OCI-LY1 (cell line): ENCODE data around the gene SRRD.
A peak's percentile ranks its signal among the peaks of the same experiment; 100 is the strongest.
"Not testable (repeated sequence)": the region's sequence is repeated elsewhere in the genome, so short reads cannot be mapped to it uniquely, and the experiment has no call there.

ENCODE experiments used
- H2AFZ ChIP-seq: fragments of 200-600 bp; sonication (generic), shearing (Covaris generic); 2 replicates; pipeline ENCODE4 v1.6.0; 2014; ENCODE audit warnings: antibody characterized with exemption, mild to moderate bottlenecking, low read length
- H3F3A ChIP-seq: fragments of 200-600 bp; sonication (generic), shearing (Covaris generic); 2 replicates; pipeline ENCODE4 v1.6.0; 2014; ENCODE audit warnings: mild to moderate bottlenecking, antibody characterized with exemption, low read length, moderate library complexity; ENCODE audit not compliant: insufficient read depth
- H3K27ac ChIP-seq: fragments of 200-600 bp; sonication (generic); 2 replicates; pipeline ENCODE4 v1.5.1; 2014; ENCODE audit warnings: low read length, mixed run types, mild to moderate bottlenecking, low read depth; ENCODE audit not compliant: poor library complexity, severe bottlenecking
- H3K27me3 ChIP-seq: fragments of 200-600 bp; sonication (generic); 2 replicates; pipeline ENCODE4 v1.6.0; 2014; ENCODE audit warnings: antibody characterized with exemption, mild to moderate bottlenecking, low read length, moderate library complexity; ENCODE audit not compliant: insufficient read depth
- H3K36me3 ChIP-seq: fragments of 200-600 bp; sonication (generic); 2 replicates; pipeline ENCODE4 v1.6.1; 2014; ENCODE audit warnings: mild to moderate bottlenecking, antibody characterized with exemption, low read length, moderate library complexity, mixed read lengths; ENCODE audit not compliant: insufficient read depth
- H3K4me1 ChIP-seq: fragments of 200-600 bp; sonication (generic); 2 replicates; pipeline ENCODE4 v1.5.1; 2014; ENCODE audit warnings: mild to moderate bottlenecking, low read length, moderate library complexity; ENCODE audit not compliant: insufficient read depth, severe bottlenecking
- H3K4me2 ChIP-seq: fragments of 200-600 bp; sonication (generic), shearing (Covaris generic); 2 replicates; pipeline ENCODE4 v1.6.1; 2014; ENCODE audit warnings: low read length
- H3K4me3 ChIP-seq: fragments of 200-600 bp; sonication (generic); 2 replicates; pipeline ENCODE4 v1.5.1; 2014; ENCODE audit warnings: low read length, low read depth, mild to moderate bottlenecking, mixed read lengths; ENCODE audit not compliant: poor library complexity, severe bottlenecking
- H3K79me2 ChIP-seq: fragments of 200-600 bp; shearing (Covaris generic); 2 replicates; pipeline ENCODE4 v1.6.1; 2016; ENCODE audit warnings: mixed run types, low read length, mixed read lengths; ENCODE audit not compliant: insufficient read depth
- H3K9ac ChIP-seq: fragments of 200-600 bp; sonication (generic), shearing (Covaris generic); 2 replicates; pipeline ENCODE4 v1.6.1; 2014; ENCODE audit warnings: mild to moderate bottlenecking, low read length, mixed read lengths
- H3K9me2 ChIP-seq: fragments of 200-600 bp; sonication (generic), shearing (Covaris generic); 2 replicates; pipeline ENCODE4 v1.6.1; 2014; ENCODE audit warnings: low read depth, mild to moderate bottlenecking, low read length, mixed read lengths
- H3K9me3 ChIP-seq: fragments of 200-600 bp; shearing (Covaris generic); 2 replicates; pipeline ENCODE4 v1.6.1; 2014; ENCODE audit warnings: low read length, mixed read lengths
- H4K20me1 ChIP-seq: fragments of 200-600 bp; sonication (generic), shearing (Covaris generic); 2 replicates; pipeline ENCODE4 v1.6.0; 2016; ENCODE audit warnings: mild to moderate bottlenecking, low read length; ENCODE audit not compliant: insufficient read depth
- CTCF ChIP-seq: fragments of 200-600 bp; sonication (generic), shearing (Covaris generic); IDR thresholded peaks from 2 replicates; pipeline ENCODE4 v1.5.1; 2017; ENCODE audit warnings: mild to moderate bottlenecking, antibody characterized with exemption, low read length, moderate library complexity, mixed read lengths
- EZH2 ChIP-seq: fragments of 200-600 bp; sonication (generic), shearing (Covaris generic); IDR thresholded peaks from 2 replicates; pipeline ENCODE4 v1.8.0; 2017; ENCODE audit warnings: borderline replicate concordance, mixed run types, mild to moderate bottlenecking, antibody characterized with exemption, low read length, moderate library complexity, mixed read lengths

The SRRD gene

GRCh38 chr22:26525946-26526564 lies 42.4 kb downstream of the SRRD start:
- Histone ChIP-seq H3K27ac (no peak overlapping the region), H3K4me2 (no peak overlapping the region), H4K20me1 (no peaks in the 10 kb centered on the region), H3K9me2 (no peaks in the 10 kb centered on the region), H3K36me3 (peaks cover 73% of the 10 kb centered on the region), H3F3A (no peaks in the 10 kb centered on the region), H3K4me1 (peaks cover 25% of the 10 kb centered on the region), H3K9ac (no peak overlapping the region), H3K4me3 (no peak overlapping the region), H3K79me2 (no peaks in the 10 kb centered on the region), H2AFZ (no peak overlapping the region), H3K9me3 (no peaks in the 10 kb centered on the region), H3K27me3 (no peaks in the 10 kb centered on the region)
- TF ChIP-seq EZH2 (no peak), CTCF (no peak)

DNA sequence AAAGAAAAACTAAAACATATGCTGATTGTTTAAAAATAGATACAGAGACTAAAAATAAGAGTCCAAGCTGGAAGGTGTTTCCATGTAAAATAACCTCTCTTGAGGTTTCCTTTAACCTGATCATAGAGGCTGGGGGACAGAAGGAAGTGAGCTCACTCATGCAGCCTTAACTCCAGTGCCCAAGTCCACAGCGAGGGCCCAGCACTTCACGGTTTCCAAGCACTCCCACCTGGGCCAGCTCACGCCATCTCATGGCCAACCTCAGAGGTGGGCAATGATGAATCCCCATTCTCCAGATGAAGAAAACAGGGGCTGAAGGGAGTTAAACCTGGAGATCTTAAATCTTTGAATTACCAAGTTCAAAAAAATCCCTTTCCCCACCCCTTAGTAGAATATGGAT lies 43.5 kb downstream of the SRRD start:
- peak overlapping the region; percentile 53 for H3K27ac ChIP-seq
- H3K36me3 ChIP-seq: peaks cover 77% of the 10 kb centered on the region
- no peaks in the 10 kb centered on the region for H3K9me3 ChIP-seq
- H3K9ac ChIP-seq: no peak overlapping the region
- no peak overlapping the region for H2AFZ ChIP-seq
- no peaks in the 10 kb centered on the region for H3F3A ChIP-seq
- no peaks in the 10 kb centered on the region for H4K20me1 ChIP-seq
- no peak overlapping the region for H3K4me3 ChIP-seq
- no peaks in the 10 kb centered on the region for H3K27me3 ChIP-seq
- H3K4me2 ChIP-seq: no peak overlapping the region
- peaks cover 25% of the 10 kb centered on the region for H3K4me1 ChIP-seq
- TF ChIP-seq EZH2: no peak
- TF ChIP-seq CTCF: no peak
- H3K9me2 ChIP-seq: no peaks in the 10 kb centered on the region
- H3K79me2 ChIP-seq: no peaks in the 10 kb centered on the region

GRCh38 chr22:26527574-26528465 lies 44.1 kb downstream of the SRRD start:
- H3K27me3 ChIP-seq: no peaks in the 10 kb centered on the region
- no peaks in the 10 kb centered on the region for H3F3A ChIP-seq
- peaks cover 32% of the 10 kb centered on the region for H3K4me1 ChIP-seq
- no peaks in the 10 kb centered on the region for H3K79me2 ChIP-seq
- H3K9me2 ChIP-seq: no peaks in the 10 kb centered on the region
- H4K20me1 ChIP-seq: no peaks in the 10 kb centered on the region
- peak overlapping the region; percentile 53 for H3K27ac ChIP-seq
- peaks cover 80% of the 10 kb centered on the region for H3K36me3 ChIP-seq
- no peak for TF ChIP-seq EZH2
- no peak for TF ChIP-seq CTCF
- no peak overlapping the region for H3K4me3 ChIP-seq
- H2AFZ ChIP-seq: no peak overlapping the region
- H3K4me2 ChIP-seq: no peak overlapping the region
- H3K9ac ChIP-seq: no peak overlapping the region
- no peaks in the 10 kb centered on the region for H3K9me3 ChIP-seq

DNA sequence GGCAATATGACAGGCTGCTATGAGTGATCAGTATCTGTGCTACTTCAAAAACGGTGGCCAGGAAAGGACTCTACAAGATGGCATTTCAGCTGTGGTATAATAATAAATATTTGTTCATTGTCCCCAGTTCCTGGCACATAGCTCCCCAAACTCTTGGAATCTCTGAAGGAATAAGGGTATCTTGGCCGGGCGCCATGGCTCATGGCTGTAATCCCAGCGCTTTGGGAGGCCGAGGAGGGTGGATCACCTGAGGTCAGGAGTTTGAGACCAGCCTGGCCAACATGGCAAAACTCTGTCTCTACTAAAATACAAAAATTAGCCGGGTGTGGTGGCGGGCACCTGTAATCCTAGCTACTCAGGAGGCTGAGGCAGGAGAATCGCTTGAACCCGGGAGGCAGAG lies 44.8 kb downstream of the SRRD start:
- H3F3A ChIP-seq: not testable (repeated sequence)
- peaks cover 39% of the 10 kb centered on the region for H3K4me1 ChIP-seq

More for the DNA sequence above, 44.8 kb downstream of the SRRD start:
- H3K9ac ChIP-seq, H4K20me1 ChIP-seq, H3K27ac ChIP-seq, H3K9me2 ChIP-seq, H3K4me3 ChIP-seq, H2AFZ ChIP-seq, H3K4me2 ChIP-seq, H3K27me3 ChIP-seq, H3K79me2 ChIP-seq, H3K9me3 ChIP-seq: not testable (repeated sequence)
- H3K36me3 ChIP-seq: peaks cover 85% of the 10 kb centered on the region
